GM18907 (cell line): Measurements from ENCODE around the gene CBX1.

Experiments used
- ATAC-seq: cut with Tn5 transposase; IDR thresholded peaks from one replicate; pipeline ENCODE4 v1.9.1; 2021; ENCODE audit warnings: mild to moderate bottlenecking, moderate library complexity; ENCODE audit not compliant: unreplicated experiment

CBX1 gene

GRCh38 chr17:48027322-48027981 is 73.8 kb downstream of the CBX1 start:
- ATAC-seq, result no peak

- peak; percentile 35 for ATAC-seq
Measured at GRCh38 chr17:48026502-48027321, 74.6 kb downstream of the CBX1 start.

GRCh38 chr17:48025904-48026501 is 75.3 kb downstream of the CBX1 start:
- ATAC-seq, result no peak

GRCh38 chr17:48025040-48025903 is 76.0 kb downstream of the CBX1 start:
- ATAC-seq, result peak; percentile 79

GRCh38 chr17:48024149-48025039 is 76.9 kb downstream of the CBX1 start:
- no peak for ATAC-seq

GRCh38 chr17:48023400-48024148 is 77.7 kb downstream of the CBX1 start:
- ATAC-seq, result no peak

GRCh38 chr17:48022901-48023300 is 78.4 kb downstream of the CBX1 start:
- no peak for ATAC-seq

GRCh38 chr17:48021934-48022333 is 79.3 kb downstream of the CBX1 start:
- no peak for ATAC-seq
